H1 (cell line): ENCODE data around the gene FMNL1. TPM values are rescaled to one million over a fixed set of nuclear protein-coding genes. Genes with fewer than 3 reads are reported as not detected.

Source experiments
- CTCF ChIP-seq, 3 experiments: IDR thresholded peaks; 1 replicate in 2 of 3; 2 replicates in 1 of 3; pipeline versions ENCODE4 v1.5.1 to v1.6.1; 2011; ENCODE audit warnings: low read length in 3 of 3, mild to moderate bottlenecking in 3 of 3, inconsistent platforms in 2 of 3, low read depth in 1 of 3, moderate library complexity in 1 of 3; ENCODE audit not compliant: insufficient read depth in 1 of 3; ENCODE audit errors: control extremely low read depth in 1 of 3
- RAD21 ChIP-seq, 2 experiments: IDR thresholded peaks in 1 of 2; conservative IDR thresholded peaks in 1 of 2; 2 replicates each; pipeline ENCODE4 v1.6.1; 2011; ENCODE audit warnings: low read depth in 2 of 2, low read length in 2 of 2, improper control_type of control experiment in 1 of 2, inconsistent platforms in 1 of 2, mild to moderate bottlenecking in 1 of 2, moderate library complexity in 1 of 2
- SAP30 ChIP-seq: fragments of 300-600 bp; sonication (generic); IDR thresholded peaks from 2 replicates; pipeline ENCODE4 v1.7.1; 2012; ENCODE audit warnings: low read length, moderate library complexity, mild to moderate bottlenecking, inconsistent platforms; ENCODE audit not compliant: insufficient read depth, insufficient replicate concordance
- polyA plus RNA-seq, 7 experiments: library from polyadenylated mRNA; depleted of rRNA in 3 of 7; stranded (reverse) in 5 of 7; unstranded in 2 of 7; fragments of >200 nt in 5 of 7; fragments of 200-250 nt in 2 of 7; gene quantifications; 1 replicate in 5 of 7; 2 replicates in 1 of 7; 4 replicates in 1 of 7; pipeline versions ENCODE4 v1.2.1 to v1.2.3, GENCODE V29; 2011 to 2013; ENCODE audit warnings: missing spikeins in 2 of 7, mixed read lengths in 2 of 7
- total RNA-seq: library from RNA; stranded (reverse); fragmentation: NEBNext Ultra II Directional; extraction: Animal tissue kit (Norgen Biotek cat#: 25700); gene quantifications from 2 replicates; pipeline ENCODE4 v1.2.1, GENCODE V29; 2021

The FMNL1 gene
- total and polyA plus RNA-seq, 2 of the 8 experiments (the other 6 are each of a cell fraction or from before 2014, with no cell fraction given) = 2.5 to 8.6 TPM

GRCh38 chr17:45247429-45248131 is 25.9 kb downstream of the FMNL1 start (continued):
- TF ChIP-seq CTCF (IDR thresholded peaks at IDR 0.05; ENCODE audit: control extremely low read depth in 1 of 3, insufficient read depth in 1 of 3, low read depth in 1 of 3, low read length in 3 of 3) = no peak
- no peak for TF ChIP-seq SAP30
- TF ChIP-seq RAD21 (IDR thresholded peaks at IDR 0.05 in 1 of 2, conservative IDR thresholded peaks at IDR 0.05 in 1 of 2; ENCODE audit: low read depth in 2 of 2, low read length in 2 of 2) = no peak
